AG04449 (cell line): Measurements from ENCODE around the gene CD1E.
"Not testable (repeated sequence)": the region's sequence is repeated elsewhere in the genome, so short reads cannot be mapped to it uniquely, and the experiment has no call there.

Experiments
- CTCF ChIA-PET: fragments of 350-600 bp; formaldehyde crosslinking; extraction: SDS; loops from one replicate; lab custom pipeline; 2021; ENCODE audit warnings: antibody characterized with exemption; lab: Yijun Ruan, JAX
- POLR2A ChIA-PET: fragments of 400-600, 350-600 bp; formaldehyde crosslinking; extraction: SDS; loops from one replicate; lab custom pipeline; 2020; ENCODE audit warnings: antibody characterized with exemption, inconsistent platforms; lab: Yijun Ruan, JAX
- DNase-seq: peaks from one replicate; pipeline ENCODE4 v3.0.0-alpha.2; 2010; ENCODE audit warnings: low read depth, low spot score
- H3K4me3 ChIP-seq: 2 replicates; pipeline ENCODE4 v1.5.1; 2011; ENCODE audit warnings: low read depth, mild to moderate bottlenecking, control low read depth, low read length
- TF ChIP-seq, protein P1 (sequence below): IDR thresholded peaks from one replicate; pipeline ENCODE4 v1.5.1; 2011; ENCODE audit warnings: mild to moderate bottlenecking, moderate library complexity, low read length, control low read depth, inconsistent platforms; ENCODE audit not compliant: insufficient read depth; ENCODE audit errors: missing control alignments

CD1E gene

DNA sequence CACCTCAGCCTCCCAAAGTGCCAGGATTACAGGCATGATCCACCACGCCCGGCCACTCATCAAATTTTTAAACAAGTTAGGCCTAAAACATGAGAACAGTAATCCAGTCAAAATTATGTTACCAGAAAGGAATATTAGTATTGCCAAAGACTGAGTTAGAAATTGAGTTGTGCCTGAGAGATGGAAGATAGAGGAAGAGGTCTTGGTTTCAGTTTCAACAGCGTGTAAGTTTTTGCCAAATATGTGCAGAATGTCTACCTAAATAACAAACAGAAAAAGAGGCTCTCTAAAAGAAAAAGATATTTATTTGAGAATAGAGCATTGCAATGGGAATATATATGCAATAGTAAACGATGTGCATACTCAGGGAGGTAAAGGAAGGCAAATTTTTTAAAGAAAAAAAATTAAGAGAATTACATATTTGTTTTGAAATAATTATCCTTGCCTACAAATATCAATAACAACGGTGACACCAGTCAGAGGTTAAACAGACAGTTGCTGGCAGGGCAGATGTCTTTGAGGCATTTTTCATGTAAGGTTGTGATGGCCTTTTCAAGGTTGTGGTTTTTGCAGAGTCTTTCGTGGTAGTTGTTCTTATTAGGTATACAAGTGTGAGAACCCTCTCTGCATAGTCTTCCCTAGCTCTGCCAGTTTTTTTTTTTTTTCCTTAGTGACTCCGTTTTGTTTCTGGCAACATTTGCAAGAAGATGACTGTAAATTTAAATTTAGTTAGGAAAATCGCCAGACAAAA is 20.1 kb upstream of the CD1E start:
- no peak for DNase-seq
- ChIA-PET POLR2A (no interaction called here), CTCF (no interaction called here)
- TF ChIP-seq, protein P1, sequence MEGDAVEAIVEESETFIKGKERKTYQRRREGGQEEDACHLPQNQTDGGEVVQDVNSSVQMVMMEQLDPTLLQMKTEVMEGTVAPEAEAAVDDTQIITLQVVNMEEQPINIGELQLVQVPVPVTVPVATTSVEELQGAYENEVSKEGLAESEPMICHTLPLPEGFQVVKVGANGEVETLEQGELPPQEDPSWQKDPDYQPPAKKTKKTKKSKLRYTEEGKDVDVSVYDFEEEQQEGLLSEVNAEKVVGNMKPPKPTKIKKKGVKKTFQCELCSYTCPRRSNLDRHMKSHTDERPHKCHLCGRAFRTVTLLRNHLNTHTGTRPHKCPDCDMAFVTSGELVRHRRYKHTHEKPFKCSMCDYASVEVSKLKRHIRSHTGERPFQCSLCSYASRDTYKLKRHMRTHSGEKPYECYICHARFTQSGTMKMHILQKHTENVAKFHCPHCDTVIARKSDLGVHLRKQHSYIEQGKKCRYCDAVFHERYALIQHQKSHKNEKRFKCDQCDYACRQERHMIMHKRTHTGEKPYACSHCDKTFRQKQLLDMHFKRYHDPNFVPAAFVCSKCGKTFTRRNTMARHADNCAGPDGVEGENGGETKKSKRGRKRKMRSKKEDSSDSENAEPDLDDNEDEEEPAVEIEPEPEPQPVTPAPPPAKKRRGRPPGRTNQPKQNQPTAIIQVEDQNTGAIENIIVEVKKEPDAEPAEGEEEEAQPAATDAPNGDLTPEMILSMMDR: no peak
- no peak overlapping the region for H3K4me3 ChIP-seq

DNA sequence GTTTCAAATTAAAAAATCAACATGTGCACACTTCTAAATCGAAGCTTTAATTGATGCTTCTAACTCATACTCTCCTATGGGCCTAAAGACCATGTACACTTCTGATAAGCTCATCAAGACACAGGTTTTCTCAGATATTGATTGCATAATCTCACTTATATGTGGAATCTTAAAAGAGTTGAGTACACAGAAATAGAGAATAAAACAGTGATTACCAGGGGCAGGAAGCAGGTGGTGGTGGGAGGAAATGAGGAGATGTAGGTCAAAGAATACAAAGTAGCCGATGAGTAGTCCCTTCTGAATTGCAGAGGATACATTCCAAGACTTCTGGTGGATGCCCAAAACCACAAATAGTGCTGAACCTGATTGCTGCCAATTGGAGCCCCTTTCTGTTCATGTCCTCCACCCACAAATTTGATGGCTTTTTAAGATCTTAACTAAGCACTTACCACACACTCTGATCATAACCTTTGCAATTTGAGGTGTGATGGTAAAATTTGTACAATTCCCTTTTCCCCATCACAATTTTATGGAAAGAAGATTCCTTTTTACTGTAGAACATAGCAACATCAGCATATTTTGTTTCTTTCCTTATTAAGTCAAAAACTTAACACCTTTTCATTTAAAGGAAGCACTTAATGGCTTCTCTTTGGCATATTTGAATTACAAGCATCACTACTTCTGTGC is 19.0 kb upstream of the CD1E start:
- no peak for DNase-seq
- TF ChIP-seq, protein P1: no peak
- POLR2A ChIA-PET: no interaction called here
- no peak overlapping the region for H3K4me3 ChIP-seq
- CTCF ChIA-PET: no interaction called here

DNA sequence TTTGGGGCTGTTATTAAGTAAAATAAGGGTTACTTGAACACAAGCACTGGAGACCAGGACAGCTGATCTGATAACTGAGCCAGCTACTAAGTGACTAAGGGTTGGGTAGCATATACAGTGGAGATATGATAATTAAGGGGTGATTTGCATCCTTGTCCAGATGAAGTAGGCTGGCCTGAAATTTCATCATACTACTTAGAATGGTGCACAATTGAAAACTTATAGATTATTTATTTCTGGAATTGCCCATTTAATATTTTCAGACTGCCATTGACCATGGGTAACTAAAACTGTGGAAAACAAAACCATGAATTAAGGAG is 18.5 kb upstream of the CD1E start:
- ChIA-PET CTCF (no interaction called here), POLR2A (no interaction called here)
- H3K4me3 ChIP-seq: no peak overlapping the region
- no peak for DNase-seq
- TF ChIP-seq, protein P1: no peak

DNA sequence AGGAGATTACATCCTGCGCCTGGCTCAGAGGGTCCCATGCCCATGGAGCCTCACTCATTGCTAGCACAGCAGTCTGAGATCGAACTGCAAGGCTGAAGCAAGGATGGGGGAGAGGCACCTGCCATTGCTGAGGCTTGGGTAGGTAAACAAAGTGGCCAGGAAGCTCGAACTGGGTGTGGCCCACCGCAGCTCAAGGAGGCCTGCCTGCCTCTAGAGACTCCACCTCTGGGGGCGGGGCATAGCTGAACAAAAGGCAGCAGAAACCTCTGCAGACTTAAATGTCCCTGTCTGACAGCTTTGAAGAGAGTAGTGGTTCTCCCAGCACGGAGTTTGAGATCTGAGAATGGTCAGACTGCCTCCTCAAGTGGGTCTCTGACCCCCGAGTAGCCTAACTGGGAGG is 17.3 kb upstream of the CD1E start:
- DNase-seq, H3K4me3 ChIP-seq, CTCF ChIA-PET, POLR2A ChIA-PET: not testable (repeated sequence)

DNA sequence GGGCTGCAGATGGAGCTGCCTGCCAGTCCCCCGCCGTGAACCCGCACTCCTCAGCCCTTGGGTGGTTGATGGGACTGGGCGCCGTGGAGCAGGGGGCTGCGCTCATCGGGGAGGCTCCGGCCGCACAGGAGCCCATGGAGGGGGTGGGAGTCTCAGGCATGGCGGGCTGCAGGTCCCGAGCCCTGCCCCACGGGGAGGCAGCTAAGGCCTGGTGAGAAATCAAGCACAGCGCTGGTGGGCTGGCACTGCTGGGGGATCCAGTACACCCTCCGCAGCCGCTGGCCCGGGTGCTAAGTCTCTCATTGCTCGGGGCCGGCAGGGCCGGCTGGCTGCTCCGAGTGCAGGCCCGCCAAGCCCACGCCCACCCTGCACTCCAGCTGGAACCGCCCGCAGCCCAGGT is 4.7 kb upstream of the CD1E start:
- DNase-seq, POLR2A ChIA-PET, H3K4me3 ChIP-seq, CTCF ChIA-PET: not testable (repeated sequence)

- TF ChIP-seq, protein P1: no peak
- POLR2A ChIA-PET: no interaction called here
- CTCF ChIA-PET: no interaction called here
- H3K4me3 ChIP-seq: no peak overlapping the region
- no peak for DNase-seq
Observed at GRCh38 chr1:158354255-158354654, 561 bp downstream of the CD1E start.

DNA sequence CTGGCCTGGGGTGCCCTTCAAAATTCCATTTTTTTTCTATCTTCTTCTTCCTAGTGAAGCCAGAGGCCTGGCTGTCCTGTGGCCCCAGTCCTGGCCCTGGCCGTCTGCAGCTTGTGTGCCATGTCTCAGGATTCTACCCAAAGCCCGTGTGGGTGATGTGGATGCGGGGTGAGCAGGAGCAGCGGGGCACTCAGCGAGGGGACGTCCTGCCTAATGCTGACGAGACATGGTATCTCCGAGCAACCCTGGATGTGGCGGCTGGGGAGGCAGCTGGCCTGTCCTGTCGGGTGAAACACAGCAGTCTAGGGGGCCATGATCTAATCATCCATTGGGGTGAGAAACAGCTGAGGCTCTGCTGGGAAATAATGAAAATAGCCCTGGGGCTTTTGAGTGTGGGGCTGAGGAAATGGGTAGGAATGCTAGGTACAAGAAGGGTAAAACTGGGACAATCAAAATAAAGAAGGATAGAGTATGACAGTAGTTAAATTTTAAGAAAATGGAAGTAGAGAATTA is 2.1 kb downstream of the CD1E start:
- no peak for DNase-seq
- TF ChIP-seq, protein P1: no peak
- ChIA-PET POLR2A (no interaction called here), CTCF (no interaction called here)
- H3K4me3 ChIP-seq: no peak overlapping the region
